ENCODE results near the gene RGL2. TPM values are rescaled to one million over a fixed set of nuclear protein-coding genes. Genes with fewer than 3 reads are reported as not detected.

Gene RGL2
- total RNA-seq, 2 donors from 2014 or later: 85.6 to 98.0 TPM

- H3K4me3 ChIP-seq (ENCODE audit: low read length): peak overlapping the region; percentile 89
- peak overlapping the region; percentile 72 for H3K27ac ChIP-seq (ENCODE audit: low read depth, low read length)
- H3K9ac ChIP-seq (ENCODE audit: extremely low read depth, low read length, poor library complexity, severe bottlenecking): peak overlapping the region; percentile 57
- peaks cover 30% of the 10 kb centered on the region for H3K27me3 ChIP-seq (ENCODE audit: control insufficient read depth, insufficient read depth, low read length, poor library complexity, severe bottlenecking)
- H3K4me1 ChIP-seq (ENCODE audit: control insufficient read depth, insufficient read depth, low read length): peaks cover 5% of the 10 kb centered on the region
- peaks cover 19% of the 10 kb centered on the region for H3K36me3 Mint-ChIP-seq (ENCODE audit: low read depth)
- peaks cover 14% of the 10 kb centered on the region for H3K4me1 Mint-ChIP-seq
- no peaks in the 10 kb centered on the region for H3K9me3 ChIP-seq (ENCODE audit: control insufficient read depth, low read length)
- H3K4me3 Mint-ChIP-seq: peak overlapping the region; percentile 66
- peak overlapping the region; percentile 78 for H3K27ac Mint-ChIP-seq
- H3K36me3 ChIP-seq (ENCODE audit: control insufficient read depth, insufficient read depth, low read length): peaks cover 18% of the 10 kb centered on the region
- TF ChIP-seq, protein P1, sequence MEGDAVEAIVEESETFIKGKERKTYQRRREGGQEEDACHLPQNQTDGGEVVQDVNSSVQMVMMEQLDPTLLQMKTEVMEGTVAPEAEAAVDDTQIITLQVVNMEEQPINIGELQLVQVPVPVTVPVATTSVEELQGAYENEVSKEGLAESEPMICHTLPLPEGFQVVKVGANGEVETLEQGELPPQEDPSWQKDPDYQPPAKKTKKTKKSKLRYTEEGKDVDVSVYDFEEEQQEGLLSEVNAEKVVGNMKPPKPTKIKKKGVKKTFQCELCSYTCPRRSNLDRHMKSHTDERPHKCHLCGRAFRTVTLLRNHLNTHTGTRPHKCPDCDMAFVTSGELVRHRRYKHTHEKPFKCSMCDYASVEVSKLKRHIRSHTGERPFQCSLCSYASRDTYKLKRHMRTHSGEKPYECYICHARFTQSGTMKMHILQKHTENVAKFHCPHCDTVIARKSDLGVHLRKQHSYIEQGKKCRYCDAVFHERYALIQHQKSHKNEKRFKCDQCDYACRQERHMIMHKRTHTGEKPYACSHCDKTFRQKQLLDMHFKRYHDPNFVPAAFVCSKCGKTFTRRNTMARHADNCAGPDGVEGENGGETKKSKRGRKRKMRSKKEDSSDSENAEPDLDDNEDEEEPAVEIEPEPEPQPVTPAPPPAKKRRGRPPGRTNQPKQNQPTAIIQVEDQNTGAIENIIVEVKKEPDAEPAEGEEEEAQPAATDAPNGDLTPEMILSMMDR (conservative IDR thresholded peaks at IDR 0.05): no peak
- H3K27me3 Mint-ChIP-seq (ENCODE audit: insufficient read depth): peaks cover 24% of the 10 kb centered on the region
- 0% methylated on average over 21 to 58 of the region's 58 CpGs for WGBS, 2 experiments (ENCODE audit: insufficient coverage in 1 of 2, insufficient read length in 1 of 2)
- no peaks in the 10 kb centered on the region for H3K9me3 Mint-ChIP-seq
- peak; percentile 99 for DNase-seq
Observed at GRCh38 chr6:33248932-33249731, 49.6 kb downstream of the RGL2 start.

DNA sequence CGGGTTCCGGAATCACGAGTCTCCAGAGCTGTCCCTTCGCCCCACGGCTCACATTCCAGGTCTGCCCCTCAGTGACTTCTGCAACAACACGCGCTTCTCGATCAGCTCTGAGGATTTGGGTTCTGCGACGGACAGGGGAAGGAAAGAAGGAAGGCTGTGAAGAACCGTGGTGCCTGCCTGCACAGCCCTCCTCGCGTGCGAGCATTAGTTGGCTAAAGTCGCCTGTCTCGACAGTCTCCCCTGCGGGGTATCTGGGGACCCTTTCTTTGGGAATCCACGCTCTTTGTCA lies 50.2 kb downstream of the RGL2 start:
- H3K9me3 Mint-ChIP-seq: no peaks in the 10 kb centered on the region
- H3K4me3 Mint-ChIP-seq: peak overlapping the region; percentile 66
- Histone ChIP-seq H3K27me3 (ENCODE audit: control insufficient read depth, insufficient read depth, low read length, poor library complexity, severe bottlenecking) (peaks cover 30% of the 10 kb centered on the region), H3K4me3 (ENCODE audit: low read length) (peak overlapping the region; percentile 82), H3K9me3 (ENCODE audit: control insufficient read depth, low read length) (no peaks in the 10 kb centered on the region), H3K27ac (ENCODE audit: low read depth, low read length) (peak overlapping the region; percentile 72), H3K9ac (ENCODE audit: extremely low read depth, low read length, poor library complexity, severe bottlenecking) (peak overlapping the region; percentile 6), H3K4me1 (ENCODE audit: control insufficient read depth, insufficient read depth, low read length) (peaks cover 5% of the 10 kb centered on the region), H3K36me3 (ENCODE audit: control insufficient read depth, insufficient read depth, low read length) (peaks cover 16% of the 10 kb centered on the region)
- TF ChIP-seq, protein P1 (conservative IDR thresholded peaks at IDR 0.05): peak; percentile 26
- no peak for DNase-seq
- peaks cover 26% of the 10 kb centered on the region for H3K27me3 Mint-ChIP-seq (ENCODE audit: insufficient read depth)
- 7 to 9% methylated on average over 12 to 18 of the region's 18 CpGs for WGBS, 2 experiments (ENCODE audit: insufficient coverage in 1 of 2, insufficient read length in 1 of 2)
- peaks cover 19% of the 10 kb centered on the region for H3K36me3 Mint-ChIP-seq (ENCODE audit: low read depth)
- peaks cover 14% of the 10 kb centered on the region for H3K4me1 Mint-ChIP-seq
- peak overlapping the region; percentile 78 for H3K27ac Mint-ChIP-seq

- Histone ChIP-seq H3K9ac (ENCODE audit: extremely low read depth, low read length, poor library complexity, severe bottlenecking) (peak overlapping the region; percentile 6), H3K27me3 (ENCODE audit: control insufficient read depth, insufficient read depth, low read length, poor library complexity, severe bottlenecking) (peaks cover 34% of the 10 kb centered on the region), H3K4me3 (ENCODE audit: low read length) (peak overlapping the region; percentile 82), H3K27ac (ENCODE audit: low read depth, low read length) (peak overlapping the region; percentile 16), H3K4me1 (ENCODE audit: control insufficient read depth, insufficient read depth, low read length) (peaks cover 5% of the 10 kb centered on the region), H3K9me3 (ENCODE audit: control insufficient read depth, low read length) (no peaks in the 10 kb centered on the region), H3K36me3 (ENCODE audit: control insufficient read depth, insufficient read depth, low read length) (peaks cover 13% of the 10 kb centered on the region)
- H3K27ac Mint-ChIP-seq: no peak overlapping the region
- H3K27me3 Mint-ChIP-seq (ENCODE audit: insufficient read depth): peaks cover 30% of the 10 kb centered on the region
- peak overlapping the region; percentile 66 for H3K4me3 Mint-ChIP-seq
- TF ChIP-seq, protein P1 (conservative IDR thresholded peaks at IDR 0.05): peak; percentile 96
- no peaks in the 10 kb centered on the region for H3K9me3 Mint-ChIP-seq
- H3K4me1 Mint-ChIP-seq: peaks cover 14% of the 10 kb centered on the region
- DNase-seq: peak; percentile 96
- 10 to 11% methylated on average over 17 to 28 of the region's 28 CpGs for WGBS, 2 experiments (ENCODE audit: insufficient coverage in 1 of 2, insufficient read length in 1 of 2)
- peaks cover 19% of the 10 kb centered on the region for H3K36me3 Mint-ChIP-seq (ENCODE audit: low read depth)
Observed at GRCh38 chr6:33247977-33248642, 50.6 kb downstream of the RGL2 start.

Data from endodermal cell (in vitro differentiated cells).